SW 1271 (cell line): ENCODE results near the gene CLDN18.

Experiments used
- DNase-seq, 2 experiments: peaks; one replicate each; lab custom pipeline; 2025; lab: John Stamatoyannopoulos, UW

CLDN18 gene

GRCh38 chr3:138025553-138025952 lies 15.6 kb downstream of the CLDN18 start:
- DNase-seq, result no peak

GRCh38 chr3:138027821-138028220 lies 17.9 kb downstream of the CLDN18 start:
- DNase-seq, result no peak

GRCh38 chr3:138030734-138031280 lies 20.8 kb downstream of the CLDN18 start:
- no peak for DNase-seq

GRCh38 chr3:138031536-138031935 lies 21.6 kb downstream of the CLDN18 start:
- no peak for DNase-seq

- DNase-seq, result no peak
These were observed 22.6 kb downstream of the CLDN18 start for GRCh38 chr3:138032567-138032966.

- DNase-seq, result no peak
These were observed 23.3 kb downstream of the CLDN18 start for GRCh38 chr3:138033202-138033691.

GRCh38 chr3:138034918-138035317 lies 25.0 kb downstream of the CLDN18 start:
- DNase-seq, result no peak

- no peak for DNase-seq
These were observed 26.6 kb downstream of the CLDN18 start for GRCh38 chr3:138036572-138036971.

- no peak for DNase-seq
These were observed 28.9 kb downstream of the CLDN18 start for GRCh38 chr3:138038725-138039462.

- no peak for DNase-seq
These were observed 32.1 kb downstream of the CLDN18 start for GRCh38 chr3:138042043-138042442.

- DNase-seq, result no peak
These were observed 33.5 kb downstream of the CLDN18 start for GRCh38 chr3:138043266-138044029.

GRCh38 chr3:138046085-138046484 lies 36.1 kb downstream of the CLDN18 start:
- no peak for DNase-seq

GRCh38 chr3:138046955-138047354 lies 37.0 kb downstream of the CLDN18 start:
- DNase-seq, result no peak

- no peak for DNase-seq
These were observed 37.7 kb downstream of the CLDN18 start for GRCh38 chr3:138047596-138048158.

- DNase-seq, result no peak
These were observed 39.4 kb downstream of the CLDN18 start for GRCh38 chr3:138049157-138049919.

GRCh38 chr3:138051947-138052802 lies 42.2 kb downstream of the CLDN18 start:
- peak in 1 of 2 experiments; percentile 42 for DNase-seq

- no peak for DNase-seq
These were observed 44.1 kb downstream of the CLDN18 start for GRCh38 chr3:138054057-138054456.

GRCh38 chr3:138057384-138057783 lies 47.4 kb downstream of the CLDN18 start:
- DNase-seq, result no peak

GRCh38 chr3:138059261-138059660 lies 49.3 kb downstream of the CLDN18 start:
- DNase-seq, result no peak

- no peak for DNase-seq
These were observed 50.8 kb downstream of the CLDN18 start for GRCh38 chr3:138060792-138061191.

- no peak for DNase-seq
These were observed 52.1 kb downstream of the CLDN18 start for GRCh38 chr3:138062037-138062436.
